DMS 273 (cell line): Measurements from ENCODE around the gene TDRD10.

Experiments
- DNase-seq: peaks from one replicate; lab custom pipeline; 2025; ENCODE audit not compliant: unreplicated experiment; lab: John Stamatoyannopoulos, UW

The TDRD10 gene, protein sequence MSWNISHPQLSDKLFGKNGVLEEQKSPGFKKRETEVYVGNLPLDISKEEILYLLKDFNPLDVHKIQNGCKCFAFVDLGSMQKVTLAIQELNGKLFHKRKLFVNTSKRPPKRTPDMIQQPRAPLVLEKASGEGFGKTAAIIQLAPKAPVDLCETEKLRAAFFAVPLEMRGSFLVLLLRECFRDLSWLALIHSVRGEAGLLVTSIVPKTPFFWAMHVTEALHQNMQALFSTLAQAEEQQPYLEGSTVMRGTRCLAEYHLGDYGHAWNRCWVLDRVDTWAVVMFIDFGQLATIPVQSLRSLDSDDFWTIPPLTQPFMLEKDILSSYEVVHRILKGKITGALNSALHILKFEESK

DNA sequence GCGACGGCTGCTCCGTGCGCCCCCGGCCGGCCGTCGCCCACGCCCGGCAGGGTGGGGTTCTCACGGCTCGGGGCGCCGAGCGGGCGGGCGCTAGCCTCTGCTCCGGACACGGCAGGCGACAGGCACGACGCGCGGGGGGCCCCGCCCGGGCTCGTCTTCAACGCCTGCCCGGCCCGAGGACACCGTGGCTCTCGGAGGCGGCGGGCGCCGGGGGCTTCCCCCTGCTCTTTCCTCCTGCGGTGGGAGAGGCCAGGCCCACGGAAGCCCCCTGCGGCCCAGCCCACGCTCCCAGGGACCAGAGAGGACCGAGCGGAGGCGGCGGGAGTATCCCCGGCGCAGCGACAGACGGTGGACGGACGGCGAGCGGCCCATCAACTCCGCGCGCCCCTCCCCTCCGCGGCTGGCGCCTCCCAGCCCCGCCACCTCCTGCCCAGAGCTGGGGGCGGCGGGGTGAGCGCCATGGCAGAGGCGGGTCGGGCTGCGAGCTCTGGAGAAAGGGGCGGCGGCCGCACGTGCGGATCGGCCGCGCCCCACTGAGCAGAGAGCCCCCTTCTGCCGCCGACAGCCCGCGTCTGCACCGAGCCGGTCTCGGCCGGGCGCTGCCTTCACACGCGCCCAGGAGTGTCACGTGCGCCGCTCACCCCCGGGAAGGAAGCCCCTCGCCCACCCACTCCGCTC, at the start of gene TDRD10, which contains the start of gene SHE:
TDRD10 (plus strand) TSS at position 154 of the 678 bp plus-strand sequence. CDS start 4,685 bp downstream, outside the sequence.
SHE (minus strand) TSS at position 347 of the 678 bp plus-strand sequence. CDS start 386 bp downstream, outside the sequence.
- peak; percentile 44 for DNase-seq

DNA sequence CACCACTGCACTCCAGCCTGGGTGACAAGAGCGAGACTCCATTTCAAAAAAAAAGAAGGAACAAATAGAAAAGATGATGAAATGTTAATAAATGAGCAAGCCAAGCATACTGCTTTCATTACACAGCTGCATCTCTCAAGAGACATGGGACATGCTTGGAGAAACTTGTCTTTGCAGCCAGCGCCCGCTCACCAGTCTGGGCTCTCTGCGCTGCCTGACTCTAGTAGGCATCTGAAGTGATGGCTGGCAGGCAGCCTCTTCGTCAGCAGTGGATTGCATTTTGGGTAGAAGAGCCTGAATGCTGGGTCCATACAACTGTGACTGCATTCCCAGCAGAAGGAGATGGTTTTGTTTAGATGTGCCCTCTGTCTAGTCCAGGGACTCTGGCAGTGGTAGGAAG, 48.9 kb upstream of the TDRD10 start:
- no peak for DNase-seq

DNA sequence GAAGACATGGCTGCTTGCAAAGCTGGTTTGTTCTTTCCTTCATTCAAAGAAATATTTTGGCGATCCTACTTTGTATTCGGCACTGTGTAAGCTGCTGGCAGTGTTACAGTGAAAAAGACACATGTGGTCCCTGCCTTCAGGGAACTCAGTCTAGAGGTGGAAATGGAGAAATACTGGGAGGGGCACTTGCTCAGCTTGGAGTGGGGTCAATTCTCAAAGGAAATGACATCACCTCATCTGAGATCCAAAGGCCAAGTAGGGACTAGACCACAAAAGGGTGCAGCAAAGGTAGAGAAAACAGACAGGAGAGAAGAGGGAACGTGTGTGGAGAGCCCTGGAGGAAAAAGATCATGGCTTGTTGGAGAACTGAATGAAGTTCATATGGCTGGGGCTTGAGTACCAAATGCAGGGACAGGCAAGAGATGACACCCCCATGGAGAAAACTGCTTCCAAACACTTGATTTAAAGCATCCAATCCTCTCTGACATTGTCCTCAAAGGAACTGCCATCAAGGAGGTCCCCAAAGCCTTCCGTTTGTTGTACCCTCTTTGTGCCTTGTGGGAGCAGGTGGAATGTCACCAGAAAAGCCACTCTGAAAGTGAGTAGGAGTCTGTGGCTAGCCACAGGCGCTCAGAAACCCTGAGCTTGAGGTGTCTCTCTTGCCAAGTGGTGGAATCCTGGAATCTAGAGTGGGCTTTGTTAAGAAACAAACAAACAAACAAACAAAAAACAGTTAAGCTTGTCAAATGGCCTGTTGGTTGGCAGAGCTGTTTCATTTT, 48.3 kb upstream of the TDRD10 start:
- DNase-seq: no peak

DNA sequence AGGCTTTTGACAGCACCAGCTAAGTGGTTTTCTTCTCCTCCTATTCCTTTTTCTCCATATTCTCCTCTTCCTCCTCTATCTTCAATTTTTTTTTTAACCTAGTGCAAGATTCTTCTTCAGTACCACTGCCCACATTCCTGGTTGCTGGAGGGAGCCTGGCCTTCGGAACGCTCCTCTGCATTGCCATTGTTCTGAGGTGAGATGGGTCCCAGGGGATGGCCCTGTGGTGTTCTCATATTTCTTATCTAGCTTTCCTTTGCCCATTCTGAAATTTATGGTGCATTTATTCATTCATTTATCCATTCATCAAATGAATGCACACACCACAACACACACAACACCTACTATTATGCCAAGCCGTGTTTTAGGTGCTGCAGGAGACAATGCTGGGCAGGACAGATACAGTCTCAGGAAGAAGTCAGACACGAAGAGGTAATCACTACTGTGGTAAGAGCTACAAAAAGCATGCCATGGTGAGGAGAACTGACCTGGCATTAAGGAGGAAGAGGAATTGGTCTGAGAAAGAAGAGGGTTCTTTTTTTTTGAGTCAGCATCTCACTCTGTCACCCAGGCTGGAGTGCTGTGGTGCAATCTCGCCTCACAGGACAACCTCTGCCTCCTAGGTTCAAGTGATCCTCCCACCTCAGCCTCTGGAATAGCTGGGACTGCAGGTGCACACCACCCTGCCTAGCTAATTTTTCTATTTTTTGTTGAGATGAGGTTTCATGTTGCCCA, 47.5 kb upstream of the TDRD10 start:
- DNase-seq: no peak

DNA sequence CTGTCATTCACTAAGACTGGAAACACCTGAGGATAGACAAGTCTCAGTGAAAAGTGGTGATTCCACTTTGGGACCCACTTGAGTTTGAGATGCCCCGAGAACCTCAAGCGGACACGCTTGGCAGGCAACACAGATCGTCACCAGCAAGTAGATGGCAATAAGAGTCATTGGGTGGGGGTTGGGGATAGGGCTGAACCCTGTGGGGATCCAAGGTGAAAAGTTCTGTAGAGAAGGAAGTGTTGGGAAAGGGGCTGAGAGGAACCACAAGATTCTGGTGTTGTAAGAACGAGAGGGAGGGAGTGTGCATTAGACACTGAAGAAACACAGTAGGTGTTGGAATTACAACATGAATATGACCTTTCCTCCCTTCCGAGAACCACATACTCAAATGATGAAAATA, 45.4 kb upstream of the TDRD10 start:
- DNase-seq: no peak

DNA sequence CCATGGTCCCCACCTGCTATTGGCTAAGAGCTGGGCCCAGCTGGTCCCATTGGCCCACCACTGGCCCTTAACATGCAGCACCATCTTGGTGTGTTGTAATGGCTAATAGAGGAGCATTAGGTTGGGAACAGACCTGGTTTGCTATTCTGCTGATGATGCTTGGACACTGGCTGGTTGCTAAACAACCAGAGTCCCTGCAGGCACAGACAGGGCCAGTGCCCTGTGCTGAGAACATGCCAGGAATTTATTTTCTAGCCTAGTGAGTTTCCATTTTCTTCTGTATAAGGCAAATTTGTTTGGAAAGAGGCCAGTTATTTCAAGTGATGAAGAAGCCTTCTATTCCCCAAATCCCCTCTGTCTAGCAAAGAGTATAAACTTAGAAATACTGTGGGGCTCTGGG, 42.9 kb upstream of the TDRD10 start:
- no peak for DNase-seq

DNA sequence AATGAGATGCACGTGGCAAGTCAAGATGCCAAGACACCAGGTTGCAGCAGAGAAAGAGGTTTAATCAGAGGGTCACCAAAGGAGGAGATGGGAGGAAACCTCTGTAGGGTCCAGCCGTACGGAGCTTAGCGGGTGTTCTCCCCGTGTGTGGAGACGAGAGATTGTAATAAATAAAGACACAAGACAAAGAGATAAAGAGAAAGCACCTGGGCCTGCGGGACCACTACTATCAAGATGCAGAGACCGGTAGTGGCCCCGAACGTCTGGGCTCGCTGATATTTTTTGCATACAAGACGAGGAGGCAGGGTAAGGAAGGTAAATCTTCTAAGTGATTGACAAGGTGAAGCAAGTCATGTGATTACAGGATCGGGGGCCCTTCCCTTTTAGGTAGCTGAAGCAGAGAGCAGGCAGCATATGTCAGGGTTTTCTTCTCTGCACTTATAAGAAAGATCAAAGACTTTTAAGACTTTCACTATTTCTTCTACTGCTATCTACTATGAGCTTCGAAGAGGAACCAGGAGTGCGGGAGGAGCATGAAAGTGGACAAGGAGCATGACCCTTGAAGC, 41.2 kb upstream of the TDRD10 start:
- no peak for DNase-seq

DNA sequence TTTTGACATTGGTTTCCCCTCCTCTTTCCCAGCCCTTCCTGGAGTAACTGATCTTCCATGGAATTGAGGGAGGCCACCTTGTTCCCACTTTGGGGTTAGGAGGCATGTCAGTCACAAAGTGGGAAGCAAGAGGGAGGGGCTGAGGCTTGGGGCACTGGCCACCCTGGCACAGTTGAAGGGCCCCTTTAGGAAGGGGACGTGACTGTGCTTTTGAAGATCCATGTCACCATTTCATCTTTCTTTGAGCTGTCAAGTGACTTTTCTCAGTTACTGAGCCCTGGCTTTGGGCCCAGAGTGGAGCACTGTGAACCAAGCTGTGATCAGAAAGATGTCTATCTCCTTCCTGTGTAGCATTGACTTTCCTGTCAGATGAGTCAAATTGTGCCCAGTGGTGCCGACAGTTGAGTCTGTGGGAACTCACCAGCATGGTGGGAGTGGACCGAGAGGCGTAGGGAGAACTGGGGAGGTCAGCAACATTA, 38.5 kb upstream of the TDRD10 start:
- no peak for DNase-seq

DNA sequence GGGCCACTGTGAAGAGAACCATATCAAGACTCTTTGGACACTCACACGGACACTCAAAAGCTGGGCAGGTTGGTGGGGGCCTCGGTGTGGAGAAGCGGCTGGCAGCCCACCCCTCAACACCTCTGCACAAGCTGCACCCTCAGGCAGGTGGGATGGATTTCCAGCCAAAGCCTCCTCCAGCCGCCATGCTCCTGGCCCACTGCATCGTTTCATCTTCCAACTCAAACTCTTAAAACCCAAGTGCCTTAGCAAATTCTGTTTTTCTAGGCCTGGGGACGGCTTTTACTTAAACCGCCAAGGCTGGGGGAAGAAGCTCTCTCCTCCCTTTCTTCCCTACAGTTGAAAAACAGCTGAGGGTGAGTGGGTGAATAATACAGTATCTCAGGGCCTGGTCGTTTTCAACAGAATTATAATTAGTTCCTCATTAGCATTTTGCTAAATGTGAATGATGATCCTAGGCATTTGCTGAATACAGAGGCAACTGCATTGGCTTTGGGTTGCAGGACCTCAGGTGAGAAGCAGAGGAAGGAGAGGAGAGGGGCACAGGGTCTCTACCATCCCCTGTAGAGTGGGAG, 36.3 kb upstream of the TDRD10 start:
- no peak for DNase-seq

DNA sequence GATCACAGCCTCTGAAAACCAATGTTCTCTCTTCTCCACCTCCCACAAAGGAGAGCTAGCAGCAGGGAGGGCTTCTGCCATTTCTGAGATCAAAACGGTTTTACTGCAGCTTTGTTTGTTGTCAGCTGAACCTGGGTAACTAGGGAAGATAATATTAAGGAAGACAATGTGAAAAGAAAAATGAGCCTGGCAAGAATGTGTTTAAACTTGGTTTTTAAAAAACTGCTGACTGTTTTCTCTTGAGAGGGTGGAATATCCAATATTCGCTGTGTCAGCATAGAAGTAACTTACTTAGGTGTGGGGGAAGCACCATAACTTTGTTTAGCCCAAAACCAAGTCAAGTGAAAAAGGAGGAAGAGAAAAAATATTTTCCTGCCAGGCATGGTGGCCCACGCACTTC, 35.8 kb upstream of the TDRD10 start:
- no peak for DNase-seq

DNA sequence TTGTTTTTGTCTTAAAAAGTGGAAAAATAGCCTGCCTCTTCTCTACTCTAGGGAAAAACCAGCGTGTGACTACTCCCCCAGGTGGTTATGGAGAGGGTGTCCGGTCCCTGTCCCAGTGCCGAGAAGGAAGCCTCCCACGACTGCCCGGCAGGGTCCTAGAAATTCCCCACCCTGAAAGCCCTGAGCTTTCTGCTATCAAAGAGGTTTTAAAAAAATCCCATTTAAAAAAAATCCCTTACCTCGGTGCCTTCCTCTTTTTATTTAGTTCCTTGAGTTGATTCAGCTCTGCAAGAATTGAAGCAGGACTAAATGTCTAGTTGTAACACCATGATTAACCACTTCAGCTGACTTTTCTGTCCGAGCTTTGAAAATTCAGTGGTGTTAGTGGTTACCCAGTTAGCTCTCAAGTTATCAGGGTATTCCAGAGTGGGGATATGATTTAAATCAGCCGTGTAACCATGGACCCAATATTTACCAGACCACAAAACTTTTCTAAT, 35.0 kb upstream of the TDRD10 start:
- no peak for DNase-seq

DNA sequence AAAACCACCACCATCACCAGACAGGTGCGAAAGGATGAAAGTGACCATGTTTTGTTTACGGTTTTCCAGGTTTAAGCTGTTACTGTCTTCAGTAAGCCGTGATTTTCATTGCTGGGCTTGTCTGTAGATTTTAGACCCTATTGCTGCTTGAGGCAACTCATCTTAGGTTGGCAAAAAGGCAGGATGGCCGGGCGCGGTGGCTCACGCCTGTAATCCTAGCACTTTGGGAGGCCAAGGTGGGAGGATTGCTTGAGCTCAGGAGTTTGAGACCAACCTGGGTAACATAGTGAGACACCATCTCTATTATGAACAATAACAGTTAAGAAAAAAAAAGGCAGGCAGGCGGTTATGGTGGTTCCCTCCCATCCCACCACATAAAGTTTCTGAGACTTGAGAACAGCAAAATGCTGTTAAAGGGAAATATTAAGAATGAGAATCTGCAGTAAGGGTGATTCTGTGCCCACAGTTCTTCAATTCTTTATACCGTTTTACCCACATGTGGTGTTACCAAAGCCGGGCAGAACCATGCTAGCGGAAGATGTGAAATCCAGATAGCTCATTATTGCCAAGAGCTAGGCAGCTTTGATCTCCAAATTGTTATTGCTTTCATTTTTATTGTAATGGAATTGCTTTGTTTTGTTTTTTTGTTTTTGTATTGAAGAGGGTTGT, 34.5 kb upstream of the TDRD10 start:
- no peak for DNase-seq

DNA sequence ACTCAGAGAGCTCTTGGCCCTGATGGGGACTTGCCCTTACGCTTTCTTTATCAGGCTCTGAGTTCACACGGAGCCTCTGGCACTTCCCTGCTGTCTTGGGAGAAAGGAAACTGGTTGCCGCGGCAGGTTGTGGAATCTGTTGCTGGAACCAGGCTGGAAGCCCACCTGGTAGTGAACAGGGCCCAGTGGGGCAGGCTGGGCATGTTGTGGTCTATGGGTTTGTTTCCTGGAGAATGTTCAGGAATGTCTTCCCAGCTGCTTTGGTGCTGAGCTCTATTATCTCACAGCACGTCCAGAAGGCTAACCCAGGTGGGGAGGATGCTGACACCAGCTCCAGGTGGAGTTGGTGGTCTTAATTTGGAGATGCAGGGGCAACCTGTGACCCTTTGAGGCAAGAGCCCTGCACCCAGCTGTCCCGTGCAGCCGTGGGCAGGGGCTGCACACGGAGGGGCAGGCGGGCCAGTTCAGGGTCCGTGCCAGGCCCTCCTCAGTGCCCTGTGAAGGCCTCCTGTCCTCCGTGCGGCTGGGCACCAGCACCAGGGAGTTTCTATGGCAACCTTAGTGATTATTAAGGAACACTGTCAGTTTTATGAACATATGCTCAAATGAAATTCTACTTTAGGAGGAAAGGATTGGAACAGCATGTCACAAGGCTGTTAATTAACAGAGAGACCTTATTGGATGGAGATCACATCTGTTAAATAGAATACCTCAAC, 33.3 kb upstream of the TDRD10 start:
- DNase-seq: peak; percentile 33

DNA sequence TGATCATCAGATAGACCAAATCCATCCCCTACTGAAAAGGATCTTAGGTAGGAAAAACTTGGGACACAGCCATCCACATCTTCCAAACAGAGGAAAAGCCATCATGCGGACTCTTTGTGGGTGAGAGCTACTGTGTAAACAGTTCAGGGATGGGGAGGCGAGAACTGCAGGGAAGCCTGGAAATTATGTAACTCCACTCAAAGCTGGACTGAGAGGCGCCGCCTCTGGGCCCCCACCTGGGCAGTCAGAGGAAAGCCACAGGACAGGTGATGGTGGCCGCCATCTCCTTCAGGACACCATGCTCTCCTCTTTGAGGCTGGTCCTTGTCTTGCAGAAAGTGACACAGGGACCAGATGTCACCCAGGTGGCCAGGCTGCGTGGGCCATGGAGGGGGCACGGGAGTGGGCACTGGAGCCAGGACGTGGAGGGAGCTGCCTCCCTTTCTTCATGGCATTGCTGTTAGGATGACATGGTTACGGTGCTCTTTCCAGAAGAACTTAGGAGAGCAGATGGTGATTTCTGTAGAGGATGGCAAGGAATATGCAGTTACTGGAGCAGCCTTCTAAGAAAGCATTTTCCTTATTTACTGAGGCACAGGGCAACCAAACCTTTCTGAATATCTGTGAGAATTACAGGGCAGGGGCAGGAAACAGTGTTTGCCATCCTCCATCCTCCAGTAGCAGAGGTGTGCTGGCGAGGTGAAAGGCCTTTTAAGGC, 32.0 kb upstream of the TDRD10 start:
- no peak for DNase-seq

DNA sequence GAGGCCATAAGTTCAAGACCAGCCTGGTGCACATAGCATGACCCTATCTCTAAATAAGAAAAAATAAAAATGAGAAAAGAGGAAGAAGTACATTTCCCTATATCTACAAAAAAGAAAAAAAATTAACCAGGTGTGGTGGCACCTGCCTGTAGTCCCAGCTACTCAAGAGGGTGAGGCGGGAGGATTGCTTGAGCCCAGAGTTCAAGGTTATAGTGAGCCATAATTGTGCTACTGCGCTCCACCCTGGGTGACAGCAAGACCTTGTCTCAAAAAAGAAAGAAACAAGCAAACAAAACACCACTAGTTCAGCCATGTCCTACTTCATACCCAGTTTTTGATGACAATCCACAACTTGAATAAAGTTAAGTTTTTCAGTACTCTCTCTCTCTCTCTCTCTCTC, 30.7 kb upstream of the TDRD10 start:
- DNase-seq: no peak

DNA sequence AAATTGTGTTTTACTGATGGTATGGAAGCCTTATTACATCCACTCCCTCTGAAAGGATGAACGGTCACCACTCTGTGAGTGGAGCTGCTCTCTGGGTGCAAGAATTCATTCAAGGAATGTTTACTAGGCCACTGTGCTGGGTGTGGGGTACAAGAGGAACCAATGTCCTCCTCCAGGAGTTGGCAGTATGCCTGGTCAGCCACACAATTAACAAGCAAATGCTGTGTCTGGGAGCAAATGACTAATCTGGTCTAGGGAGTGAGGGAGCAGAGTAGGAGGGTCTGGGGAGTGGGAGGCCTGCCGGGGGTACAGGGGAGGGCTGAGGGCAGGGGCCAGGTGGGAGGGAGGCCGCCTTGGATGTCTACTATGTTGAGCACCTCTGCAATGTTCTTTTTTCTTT, 27.2 kb upstream of the TDRD10 start:
- DNase-seq: peak; percentile 31

DNA sequence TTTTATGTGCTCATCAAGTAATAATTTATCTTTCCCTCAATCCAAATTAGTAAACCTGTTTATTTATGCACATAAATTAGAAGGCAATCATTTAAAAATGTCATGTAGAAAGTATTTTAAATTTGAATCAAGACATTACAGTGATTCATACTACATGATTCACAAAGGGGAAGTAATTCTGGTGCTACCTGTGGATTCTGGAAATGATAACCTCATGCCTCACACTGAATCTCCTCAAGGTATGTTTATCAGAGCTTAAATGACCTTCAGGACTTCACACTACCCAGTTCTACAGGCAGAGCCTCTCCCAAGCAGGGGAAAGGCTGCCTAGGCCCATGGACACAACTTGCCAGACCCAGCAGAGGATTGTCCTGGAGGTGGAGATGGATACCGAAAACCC, 25.2 kb upstream of the TDRD10 start:
- no peak for DNase-seq

DNA sequence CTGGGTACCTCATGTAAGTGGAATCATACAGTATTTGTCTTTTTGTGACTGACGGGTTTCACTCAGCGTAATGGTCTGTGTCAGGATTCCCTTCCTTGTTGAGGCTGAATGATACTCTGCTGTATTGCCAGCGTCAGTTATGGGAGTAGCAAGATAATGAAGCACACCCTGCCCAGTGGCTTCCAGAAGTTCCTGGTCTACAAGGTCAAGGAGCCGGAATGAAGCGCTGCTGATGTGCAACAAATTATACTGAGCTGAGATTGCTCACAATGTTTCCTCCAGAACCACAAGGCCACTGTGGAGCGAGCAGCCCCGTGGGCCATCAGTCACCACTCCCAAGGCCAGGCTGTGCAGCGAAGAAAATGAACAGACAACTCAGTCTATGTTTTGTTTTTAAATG, 24.0 kb upstream of the TDRD10 start:
- DNase-seq: no peak
